ENCODE results near the gene DSCAM.

DSCAM gene

DNA sequence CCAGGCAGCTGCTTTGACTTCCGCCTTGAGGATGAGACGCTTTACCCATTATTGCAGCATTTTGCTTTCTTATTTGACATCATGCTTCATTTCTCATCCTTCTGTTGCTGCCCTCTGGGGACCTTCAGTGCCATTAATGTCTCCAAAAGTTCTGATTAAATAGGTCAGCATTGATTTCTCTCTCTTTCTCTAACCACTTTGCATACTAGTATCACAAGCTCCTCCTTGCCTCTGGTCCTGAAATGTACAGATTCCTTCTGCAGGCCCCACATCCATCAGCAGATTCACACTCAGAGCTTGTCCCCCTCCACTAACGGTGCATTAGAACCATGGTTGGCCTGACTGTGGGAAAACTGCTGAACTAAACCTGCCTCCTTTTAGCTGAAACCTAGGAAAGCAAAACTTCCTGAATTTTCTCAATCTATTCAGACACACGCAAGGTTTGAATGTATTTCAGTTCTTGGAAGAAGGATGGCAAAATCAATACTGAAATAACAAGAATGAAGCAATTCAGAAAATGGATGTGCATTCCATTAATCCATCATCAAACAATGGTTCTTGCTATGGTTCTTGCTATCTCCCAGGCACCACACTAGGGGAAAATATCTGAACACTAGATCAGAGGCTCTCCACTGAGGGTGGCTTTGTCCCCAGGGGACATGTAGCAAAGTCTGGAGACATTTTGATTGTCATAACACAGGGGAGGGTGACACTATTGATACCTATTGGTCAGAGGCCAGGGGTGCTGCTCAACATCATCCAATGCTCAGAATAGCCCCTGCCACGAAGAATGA, 825.2 kb downstream of the DSCAM start:
- no peak for DNase-seq

- DNase-seq = no peak
These were observed 826.3 kb downstream of the DSCAM start for GRCh38 chr21:40020651-40021050.

GRCh38 chr21:40018871-40019475, 828.0 kb downstream of the DSCAM start:
- DNase-seq = no peak

- no peak for DNase-seq
These were observed 830.3 kb downstream of the DSCAM start for GRCh38 chr21:40016667-40017066.

DNA sequence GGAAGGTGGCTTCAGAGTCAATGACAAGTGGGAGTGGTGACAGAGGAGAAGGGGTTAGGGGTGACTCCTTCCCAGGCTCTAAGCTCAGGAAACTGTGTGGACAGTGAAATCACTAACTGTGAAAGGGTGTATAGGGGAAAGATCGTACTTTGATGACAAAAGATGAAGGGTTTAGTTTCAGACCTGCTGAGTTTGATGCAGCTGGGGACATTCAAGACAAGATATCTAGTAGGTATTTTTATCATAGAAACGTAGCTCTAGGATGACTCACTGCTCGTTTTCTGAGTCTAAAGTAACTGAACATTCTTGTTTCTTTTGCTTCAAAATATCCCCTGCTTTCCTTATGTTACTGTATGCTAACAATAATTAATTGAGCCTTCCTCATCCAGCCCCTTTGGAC, 830.7 kb downstream of the DSCAM start:
- no peak for DNase-seq

DNA sequence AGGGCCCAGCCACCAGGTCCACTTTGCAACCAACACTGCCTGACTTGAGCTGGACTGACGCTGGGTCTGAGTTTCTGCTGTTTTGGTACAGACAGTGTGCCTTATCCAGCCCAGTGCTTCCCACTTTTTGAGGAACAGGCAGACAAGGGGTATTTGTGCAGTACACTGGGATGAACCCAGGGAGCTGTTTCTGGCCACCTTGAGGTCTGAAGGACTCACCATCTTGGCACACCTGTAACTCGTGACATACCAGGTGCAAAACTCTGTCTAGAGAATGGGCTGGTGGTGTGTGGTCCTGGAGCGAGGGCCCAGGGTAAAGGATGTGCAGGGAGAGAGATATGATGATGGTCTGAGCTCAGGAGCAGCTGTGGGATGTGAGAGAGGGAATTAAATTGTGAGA, 831.1 kb downstream of the DSCAM start:
- DNase-seq = no peak

- no peak for DNase-seq
These were observed 832.6 kb downstream of the DSCAM start for GRCh38 chr21:40014394-40014793.

GRCh38 chr21:40013001-40013735, 833.8 kb downstream of the DSCAM start:
- no peak for DNase-seq

DNA sequence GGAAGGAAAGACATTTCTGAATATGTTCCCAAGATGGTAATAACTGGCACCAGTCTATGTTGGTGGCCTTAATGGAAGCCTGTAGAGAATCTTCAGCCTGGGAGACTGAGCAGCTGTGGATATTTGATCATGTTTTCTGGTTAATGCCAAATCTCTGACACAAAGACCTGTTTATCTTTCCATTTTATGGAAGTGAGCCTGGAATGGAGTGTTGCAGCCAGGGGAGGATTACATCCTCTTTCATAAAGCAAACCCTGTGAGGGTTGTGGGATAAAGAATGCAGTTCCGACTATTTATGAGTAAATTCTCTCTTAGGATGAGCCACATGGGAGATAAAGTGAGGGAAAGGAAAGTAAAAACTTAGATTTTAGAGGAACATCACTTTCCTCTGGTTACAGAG, 835.6 kb downstream of the DSCAM start:
- no peak for DNase-seq

DNA sequence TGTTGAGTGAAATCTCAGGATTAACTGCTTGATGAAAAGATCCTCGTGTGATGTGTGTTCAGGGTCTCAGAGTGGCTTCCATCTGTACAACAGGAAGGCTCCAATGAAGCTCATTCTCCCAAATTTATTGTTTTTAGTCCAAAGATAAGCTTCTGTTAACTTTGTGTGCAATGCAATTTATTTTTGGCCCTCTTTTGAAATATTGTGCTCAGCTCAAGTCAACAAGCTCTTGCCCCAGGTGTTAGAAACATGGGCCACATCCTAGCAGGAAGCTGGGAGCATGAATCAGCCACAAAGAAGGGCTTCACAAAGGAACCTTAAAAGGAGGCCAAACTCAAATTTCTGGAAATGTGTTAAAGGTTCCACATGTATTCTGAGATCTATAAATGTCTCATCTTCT, 844.0 kb downstream of the DSCAM start:
- DNase-seq = no peak

- no peak for DNase-seq
These were observed 862.5 kb downstream of the DSCAM start for GRCh38 chr21:39984286-39984991.

DNA sequence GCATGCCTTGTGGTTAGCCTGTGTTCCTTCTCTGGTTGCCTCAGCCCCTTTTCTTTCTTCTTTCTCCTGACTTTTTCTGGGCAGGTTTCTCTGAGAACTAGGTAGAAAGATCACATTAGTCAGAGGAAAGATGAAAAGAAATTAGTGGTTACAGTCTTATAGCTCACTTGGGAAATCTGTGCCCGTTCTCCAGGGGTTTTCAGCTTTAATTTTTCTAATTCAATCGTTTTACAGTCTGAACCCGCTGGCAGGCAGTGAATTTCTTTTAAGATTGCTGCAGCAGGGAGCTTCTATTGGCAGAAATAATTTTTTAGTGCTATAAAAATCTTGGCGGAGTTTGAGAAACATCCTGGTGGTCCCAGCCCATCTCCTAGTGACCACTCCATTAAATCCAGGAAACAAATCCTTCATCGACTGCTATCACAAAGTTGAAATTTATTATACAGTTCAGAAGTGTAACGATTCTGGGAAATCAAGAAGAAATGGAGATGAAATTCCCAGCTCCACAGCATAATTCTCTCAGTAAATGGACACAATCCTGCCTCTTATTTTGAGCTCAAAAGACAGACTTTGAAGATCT, 866.6 kb downstream of the DSCAM start:
- DNase-seq = no peak

GRCh38 chr21:39979321-39979720, 867.6 kb downstream of the DSCAM start:
- no peak for DNase-seq

GRCh38 chr21:39976800-39977199, 870.2 kb downstream of the DSCAM start:
- no peak for DNase-seq

GRCh38 chr21:39972976-39973770, 873.8 kb downstream of the DSCAM start:
- no peak for DNase-seq

DNA sequence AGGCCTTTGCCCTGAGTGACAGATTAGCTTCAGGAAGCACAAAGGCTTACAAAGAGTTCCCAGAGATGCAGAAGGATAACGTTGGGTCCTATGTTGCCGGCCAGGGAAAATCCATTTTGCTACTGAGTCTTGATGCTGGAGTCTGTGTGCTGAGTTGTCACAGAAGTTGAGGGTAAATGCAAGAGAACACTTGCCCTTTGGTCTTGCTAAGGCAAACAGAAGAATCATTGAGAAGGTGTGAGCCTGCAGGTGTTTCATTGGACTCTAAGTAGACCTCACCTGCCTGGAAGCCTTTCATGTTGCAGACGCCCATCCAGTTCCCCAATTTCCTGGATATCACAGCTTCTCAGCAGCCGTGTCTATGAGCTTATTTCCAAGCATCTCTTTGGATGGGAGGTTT, 874.5 kb downstream of the DSCAM start:
- no peak for DNase-seq

DNA sequence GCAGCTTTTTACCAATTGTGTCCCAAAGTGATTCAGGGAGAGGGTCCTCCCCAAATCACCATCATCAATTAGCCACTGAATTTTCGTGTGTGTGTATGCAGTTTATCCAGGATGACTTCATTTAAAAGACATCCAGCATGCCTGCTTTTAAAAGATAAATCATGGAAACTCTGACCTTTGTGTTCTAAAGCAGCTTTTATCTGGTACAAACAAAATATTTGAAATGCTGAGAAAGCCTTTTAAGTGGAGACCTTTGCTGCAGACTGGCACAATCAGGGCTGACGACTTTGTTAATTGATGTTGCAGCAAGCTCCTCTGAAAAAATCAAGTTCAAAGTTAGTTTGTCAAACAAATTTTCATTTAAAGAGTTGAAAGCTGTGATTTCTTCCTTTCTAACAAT, 875.0 kb downstream of the DSCAM start:
- no peak for DNase-seq

DNA sequence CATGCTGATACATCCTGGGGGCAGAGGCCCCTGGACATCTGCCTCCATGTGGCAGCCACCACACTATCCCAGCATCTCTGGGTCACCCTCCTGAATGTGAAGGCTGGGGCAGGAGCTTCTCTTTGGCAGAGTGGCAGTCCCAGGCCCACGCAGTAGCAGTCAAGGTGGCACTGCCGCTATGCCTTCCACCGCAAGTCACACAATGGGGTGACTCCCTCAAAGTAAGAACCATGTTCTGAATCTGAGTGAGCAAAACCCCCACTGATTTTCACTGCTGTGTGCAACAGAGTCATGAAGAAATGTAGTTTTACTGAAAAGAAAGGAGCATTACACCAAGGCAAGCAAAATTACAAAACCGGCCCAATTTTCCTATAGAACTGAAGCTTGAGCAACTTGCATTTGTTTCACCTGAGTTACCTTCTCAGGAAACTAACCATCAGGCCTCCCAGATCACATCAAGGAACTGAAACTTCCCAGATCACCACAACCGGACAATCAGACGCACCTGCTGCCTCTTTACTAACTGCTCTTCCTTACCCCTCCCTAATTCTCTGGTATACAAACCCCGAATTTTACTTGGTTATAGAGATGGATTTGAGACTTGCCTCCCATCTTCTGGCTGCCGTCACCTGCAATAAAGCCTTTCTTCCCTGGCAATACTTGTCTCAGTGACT, 877.1 kb downstream of the DSCAM start:
- DNase-seq = no peak

- DNase-seq = no peak
These were observed 878.9 kb downstream of the DSCAM start for GRCh38 chr21:39968010-39968409.

- no peak for DNase-seq
These were observed 880.2 kb downstream of the DSCAM start for GRCh38 chr21:39966786-39967185.

- no peak for DNase-seq
These were observed 881.9 kb downstream of the DSCAM start for GRCh38 chr21:39965026-39965425.

DNA sequence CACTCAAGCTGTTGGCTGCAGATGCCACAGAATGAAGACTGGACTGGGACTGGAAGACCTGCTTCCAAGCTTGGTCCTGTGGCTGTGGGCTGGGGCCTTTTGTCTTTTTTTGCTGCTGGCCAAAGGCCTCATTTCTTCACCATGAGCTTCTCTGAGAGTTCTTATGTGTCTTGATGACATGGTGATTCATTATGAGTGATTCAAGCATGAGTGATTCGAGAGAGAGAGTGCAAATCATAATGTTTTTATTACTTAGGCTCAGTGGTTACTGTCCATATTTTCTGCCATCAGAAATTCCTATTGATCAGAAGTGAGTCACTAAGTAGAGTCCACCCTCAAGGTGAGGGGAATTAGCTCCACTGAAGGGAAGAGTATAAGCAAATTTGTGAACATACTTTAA, 885.7 kb downstream of the DSCAM start:
- no peak for DNase-seq
